Right lobe of liver (tissue), 6 donors: ENCODE data around the gene GJC3. TPM values are rescaled to one million over a fixed set of nuclear protein-coding genes. Genes with fewer than 3 reads are reported as not detected.

Experiments used
- ATAC-seq, 4 donors: fragments of 200-7000 bp; cut with Tn5 transposase; one replicate each; pipeline ENCODE4 v1.9.1; 2020; ENCODE audit warnings: mild to moderate bottlenecking in 4 of 4, moderate library complexity in 4 of 4
- DNase-seq, 3 donors: peaks; one replicate each; pipeline ENCODE4 v3.0.0-alpha.2; 2020
- H3K27ac ChIP-seq, 3 donors: fragments of 200-600 bp; one replicate each; pipeline ENCODE4 v1.8.0; 2022
- H3K27me3 ChIP-seq, 2 donors: fragments of 200-600 bp; one replicate each; pipeline ENCODE4 v1.8.0; 2022
- H3K36me3 ChIP-seq, 4 donors: fragments of 200-600 bp; sonication (generic) in 1 of 4; one replicate each; pipeline versions ENCODE4 v1.5.1 to v1.8.0; 2017 to 2022; ENCODE audit warnings: control low read depth in 1 of 4
- H3K4me1 ChIP-seq, 4 donors: fragments of 200-600 bp; sonication (generic) in 1 of 4; one replicate each; pipeline versions ENCODE4 v1.5.1 to v1.8.0; 2017 to 2022; ENCODE audit warnings: control low read depth in 1 of 4
- H3K4me3 ChIP-seq, 3 donors: fragments of 200-600 bp; one replicate each; pipeline ENCODE4 v1.8.0; 2022
- H3K9me3 ChIP-seq, 4 donors: fragments of 200-600 bp; sonication (generic) in 1 of 4; one replicate each; pipeline versions ENCODE4 v1.5.1 to v1.8.0; 2017 to 2022; ENCODE audit warnings: control low read depth in 1 of 4
- POLR2A ChIP-seq: fragments of 450-650 bp; IDR thresholded peaks from one replicate; pipeline ENCODE4 v1.6.1; 2017; ENCODE audit warnings: antibody characterized with exemption, mild to moderate bottlenecking
- WGBS: methylation state at CpG from one replicate; pipeline ENCODE4 v1.1.6; 2018; ENCODE audit warnings: low coverage, low lambda C conversion rate; ENCODE audit not compliant: insufficient coverage; ENCODE audit errors: missing lambda C conversion rate; 5-methylcytosine and 5-hydroxymethylcytosine counted together
- intact Hi-C, 2 donors: fragments of 100-400 bp; cut with DNase I; formaldehyde crosslinking; loops; one replicate each; pipeline versions ENCODE4 v1.11.2 to v1.14.1; 2022
- total RNA-seq, 6 experiments: library from RNA; depleted of rRNA in 2 of 6; stranded (reverse); fragments of >200 nt in 2 of 6; fragmentation: NEBNext Ultra II Directional in 3 of 6; extraction: Animal tissue kit (Norgen Biotek cat#: 25700) in 3 of 6; gene quantifications; one replicate each; pipeline versions ENCODE4 v1.1.0 to v1.2.4, GENCODE V29; 2016 to 2023
- TF ChIP-seq, protein P1 (sequence below), 4 donors: fragments of 200-600 bp in 3 of 4; fragments of 450-650 bp in 1 of 4; IDR thresholded peaks; one replicate each; pipeline versions ENCODE4 v1.5.1 to v1.8.0; 2016 to 2022; ENCODE audit warnings: antibody characterized with exemption in 4 of 4, mild to moderate bottlenecking in 2 of 4
- donor health status: DM: no; HTN: yes; CAD: no.
- donor health status: DM: no; HTN: no; CAD: no.
- donor health status: DM: no; HTN: no; CAD: no.
- donor health status: DM: no; HTN: yes; CAD: no.
- donor health status: DM: no; HTN: yes; CAD: no.

Gene GJC3
- total RNA-seq, 6 experiments from 2014 or later, result 0.17 to 0.86 (median 0.44) TPM

GRCh38 chr7:99901581-99901980, 27.8 kb downstream of the GJC3 start:
- no peaks in the 10 kb centered on the region for H3K9me3 ChIP-seq
- no peak overlapping the region for H3K4me3 ChIP-seq
- H3K27ac ChIP-seq, result no peak overlapping the region
- peaks cover 5 to 66% (median 27%) of the 10 kb centered on the region in 4 donors for H3K36me3 ChIP-seq
- no peaks in the 10 kb centered on the region for H3K4me1 ChIP-seq
- ATAC-seq (no peak), DNase-seq (no peak)
- no peaks in the 10 kb centered on the region for H3K27me3 ChIP-seq
- 94% methylated on average over 8 of the region's 10 CpGs for whole genome bisulfite sequencing
- intact Hi-C loops, result no loop called here
- TF ChIP-seq, protein P1, sequence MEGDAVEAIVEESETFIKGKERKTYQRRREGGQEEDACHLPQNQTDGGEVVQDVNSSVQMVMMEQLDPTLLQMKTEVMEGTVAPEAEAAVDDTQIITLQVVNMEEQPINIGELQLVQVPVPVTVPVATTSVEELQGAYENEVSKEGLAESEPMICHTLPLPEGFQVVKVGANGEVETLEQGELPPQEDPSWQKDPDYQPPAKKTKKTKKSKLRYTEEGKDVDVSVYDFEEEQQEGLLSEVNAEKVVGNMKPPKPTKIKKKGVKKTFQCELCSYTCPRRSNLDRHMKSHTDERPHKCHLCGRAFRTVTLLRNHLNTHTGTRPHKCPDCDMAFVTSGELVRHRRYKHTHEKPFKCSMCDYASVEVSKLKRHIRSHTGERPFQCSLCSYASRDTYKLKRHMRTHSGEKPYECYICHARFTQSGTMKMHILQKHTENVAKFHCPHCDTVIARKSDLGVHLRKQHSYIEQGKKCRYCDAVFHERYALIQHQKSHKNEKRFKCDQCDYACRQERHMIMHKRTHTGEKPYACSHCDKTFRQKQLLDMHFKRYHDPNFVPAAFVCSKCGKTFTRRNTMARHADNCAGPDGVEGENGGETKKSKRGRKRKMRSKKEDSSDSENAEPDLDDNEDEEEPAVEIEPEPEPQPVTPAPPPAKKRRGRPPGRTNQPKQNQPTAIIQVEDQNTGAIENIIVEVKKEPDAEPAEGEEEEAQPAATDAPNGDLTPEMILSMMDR (IDR thresholded peaks at IDR 0.05), result no peak
- TF ChIP-seq POLR2A, result no peak

- intact Hi-C loops, result no loop called here
- 89% methylated on average over 3 of the region's 6 CpGs for WGBS
- TF ChIP-seq, protein P1 (IDR thresholded peaks at IDR 0.05), result no peak
- TF ChIP-seq POLR2A, result no peak
- no peak overlapping the region for H3K27ac ChIP-seq
- H3K4me1 ChIP-seq, result no peaks in the 10 kb centered on the region
- peaks cover 5 to 50% (median 22%) of the 10 kb centered on the region in 4 donors for H3K36me3 ChIP-seq
- no peak overlapping the region for H3K4me3 ChIP-seq
- DNase-seq, result no peak
- H3K9me3 ChIP-seq, result no peaks in the 10 kb centered on the region
- no peaks in the 10 kb centered on the region for H3K27me3 ChIP-seq
- no peak for ATAC-seq
Measured at GRCh38 chr7:99899830-99900519, 29.4 kb downstream of the GJC3 start.

DNA sequence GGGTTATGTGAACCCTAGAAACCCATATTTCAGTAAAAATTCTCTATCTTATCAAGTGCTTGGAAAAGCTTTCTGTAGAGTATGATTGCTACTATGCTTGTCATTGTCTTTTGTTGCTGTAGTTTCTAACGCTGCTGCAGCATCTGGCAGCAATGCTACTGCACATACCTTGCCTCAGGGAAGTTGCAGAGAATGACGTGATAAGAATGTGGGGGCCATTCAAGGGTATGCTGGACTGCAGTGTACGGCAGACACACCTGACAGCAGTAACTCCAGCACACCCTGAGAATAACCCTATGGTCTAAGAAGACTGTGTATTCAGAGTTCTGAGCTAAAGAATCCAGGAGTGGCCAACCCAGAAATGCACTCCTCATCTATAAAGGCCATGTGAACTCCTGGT, 30.6 kb downstream of the GJC3 start:
- Histone ChIP-seq H3K9me3 (no peaks in the 10 kb centered on the region), H3K27me3 (no peaks in the 10 kb centered on the region), H3K27ac (no peak overlapping the region), H3K4me1 (no peaks in the 10 kb centered on the region), H3K36me3 (peaks cover 5 to 41% (median 20%) of the 10 kb centered on the region in 4 donors), H3K4me3 (no peak overlapping the region)
- TF ChIP-seq, protein P1 (IDR thresholded peaks at IDR 0.05), result no peak
- TF ChIP-seq POLR2A, result no peak
- intact Hi-C loops, result no loop called here
- 80% methylated on average over 2 of the region's 3 CpGs for WGBS
- no peak for DNase-seq
- no peak for ATAC-seq

DNA sequence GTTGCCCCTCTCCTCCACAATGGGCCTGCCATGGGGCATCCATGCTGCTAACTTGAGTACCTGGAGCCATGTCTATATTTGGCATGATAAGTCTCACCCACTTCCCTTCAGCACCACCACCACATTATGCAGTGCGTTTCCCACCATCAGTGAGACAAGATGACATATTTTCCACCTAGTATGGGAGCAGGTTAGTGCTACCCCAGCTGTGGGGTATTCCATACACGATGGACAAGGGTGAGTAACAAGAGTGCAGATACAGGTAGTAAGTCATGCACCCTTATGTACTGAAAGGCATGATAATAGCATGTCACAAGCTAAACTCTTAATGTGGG, 31.4 kb downstream of the GJC3 start:
- no peak for TF ChIP-seq POLR2A
- TF ChIP-seq, protein P1 (IDR thresholded peaks at IDR 0.05), result no peak
- no CpG with 5 or more reads among the region's 2 CpGs for WGBS
- Histone ChIP-seq H3K4me3 (no peak overlapping the region), H3K27me3 (no peaks in the 10 kb centered on the region), H3K9me3 (no peaks in the 10 kb centered on the region), H3K4me1 (no peaks in the 10 kb centered on the region), H3K36me3 (peaks cover 5 to 33% (median 14%) of the 10 kb centered on the region in 4 donors), H3K27ac (no peak overlapping the region)
- intact Hi-C loops, result no loop called here
- DNase-seq (no peak), ATAC-seq (no peak)
